ENCODE data around the gene LCN12. TPM values are rescaled to one million over a fixed set of nuclear protein-coding genes. Genes with fewer than 3 reads are reported as not detected.

The LCN12 gene
- 10 to 100 TPM; 11.5 to 27.8 TPM for total RNA-seq
- polyA plus RNA-seq (ENCODE audit: insufficient read depth, low read depth, low replicate concordance), result 27.1 TPM
- long read RNA-seq, donor 1, result 0 reads
- long read RNA-seq, donor 2, partial matches to known transcripts, result 0 of 1 reads
- long read RNA-seq, donor 2, other reads (novel, unspliced or antisense), result 0 of 1 reads

GRCh38 chr9:136951541-136952320 lies at the start of gene LCN12:
LCN12 (plus strand) TSS chr9:136952273; CDS start chr9:136952328, 55 bp downstream.
- TF ChIP-seq CTCF (IDR thresholded peaks at IDR 0.05), result no peak
- no peak for TF ChIP-seq POLR2A (IDR thresholded peaks at IDR 0.05)
- intact Hi-C loops (cut with DNase I; ENCODE audit: low total_unique reads), result no loop called here
- Histone ChIP-seq H3K4me3 (peak within 1 kb of the TSS in 1 of 2 donors; percentile 5), H3K27me3 (no peaks in the 10 kb centered on the region), H3K9me3 (no peaks in the 10 kb centered on the region), H3K27ac (peak within 1 kb of the TSS; percentile 70), H3K4me1 (peaks cover 55% of the 10 kb centered on the region), H3K36me3 (ENCODE audit: low read depth, missing control alignments) (no peaks in the 10 kb centered on the region)
- 47 to 50% methylated on average over 3 to 10 of the region's 14 CpGs for WGBS, 2 donors
- no peak for DNase-seq

GRCh38 chr9:136903041-136903554 lies 49.0 kb upstream of the LCN12 start:
- Histone ChIP-seq H3K9me3 (no peaks in the 10 kb centered on the region), H3K27ac (peak overlapping the region; percentile 8 to 45), H3K4me1 (peaks cover 21% of the 10 kb centered on the region), H3K27me3 (no peaks in the 10 kb centered on the region), H3K4me3 (no peak overlapping the region), H3K36me3 (ENCODE audit: low read depth, missing control alignments) (no peaks in the 10 kb centered on the region)
- intact Hi-C loops (cut with DNase I; ENCODE audit: low total_unique reads), result no loop called here
- WGBS, 2 donors, result 77 to 87% methylated on average over 12 of the region's 12 CpGs
- DNase-seq, result no peak
- TF ChIP-seq CTCF (IDR thresholded peaks at IDR 0.05) (no peak), POLR2A (IDR thresholded peaks at IDR 0.05) (no peak)

GRCh38 chr9:136906266-136906665 lies 45.8 kb upstream of the LCN12 start:
- Histone ChIP-seq H3K9me3 (no peaks in the 10 kb centered on the region), H3K27ac (no peak overlapping the region), H3K4me1 (peaks cover 19% of the 10 kb centered on the region), H3K36me3 (ENCODE audit: low read depth, missing control alignments) (no peaks in the 10 kb centered on the region), H3K4me3 (no peak overlapping the region), H3K27me3 (no peaks in the 10 kb centered on the region)
- intact Hi-C loops (cut with DNase I; ENCODE audit: low total_unique reads), result no loop called here
- WGBS, 2 donors, result 64 to 74% methylated on average over 4 of the region's 4 CpGs
- no peak for DNase-seq
- TF ChIP-seq POLR2A (IDR thresholded peaks at IDR 0.05) (no peak), CTCF (IDR thresholded peaks at IDR 0.05) (no peak)

GRCh38 chr9:136907011-136907914 lies 44.8 kb upstream of the LCN12 start:
- Histone ChIP-seq H3K9me3 (no peaks in the 10 kb centered on the region), H3K4me3 (no peak overlapping the region), H3K27me3 (no peaks in the 10 kb centered on the region), H3K36me3 (ENCODE audit: low read depth, missing control alignments) (no peaks in the 10 kb centered on the region), H3K4me1 (peaks cover 9% of the 10 kb centered on the region), H3K27ac (no peak overlapping the region)
- no peak for DNase-seq
- 94 to 95% methylated on average over 16 to 29 of the region's 29 CpGs for WGBS, 2 donors
- intact Hi-C loops (cut with DNase I; ENCODE audit: low total_unique reads), result no loop called here
- TF ChIP-seq CTCF (IDR thresholded peaks at IDR 0.05), result no peak
- TF ChIP-seq POLR2A (IDR thresholded peaks at IDR 0.05), result no peak
